A673 (cell line): ENCODE results near the gene CTSZ.

Experiments
- CTCF ChIP-seq: fragments of 300-800, 200-600 bp; sonication (generic); conservative IDR thresholded peaks from 2 replicates; pipeline ENCODE4 v1.5.1; 2017; ENCODE audit warnings: low read depth, mild to moderate bottlenecking, antibody characterized with exemption, low read length, moderate library complexity, mixed read lengths
- EZH2 ChIP-seq: fragments of 200-600 bp; sonication (generic); IDR thresholded peaks from 2 replicates; pipeline ENCODE4 v1.6.1; 2017; ENCODE audit warnings: borderline replicate concordance, low read depth, mild to moderate bottlenecking, mixed read lengths, antibody characterized with exemption, low read length; ENCODE audit not compliant: poor library complexity, severe bottlenecking

- TF ChIP-seq CTCF (no peak), EZH2 (no peak)
Measured at GRCh38 chr20:58973179-58973578, 33.9 kb downstream of the CTSZ start.
